CD4-positive, CD25-positive, alpha-beta regulatory T cell (primary cell): ENCODE results near the gene TPRG1L. TPM values are rescaled to one million over a fixed set of nuclear protein-coding genes. Genes with fewer than 3 reads are reported as not detected.

Experiments
- ATAC-seq, 2 donors: fragments of 150-1000 bp; cut with Tn5 transposase; one replicate each; pipeline ENCODE4 v1.10.0; 2021; ENCODE audit warnings: low read depth in 2 of 2, moderate number of reproducible peaks in 2 of 2, moderate library complexity in 1 of 2
- DNase-seq, 3 donors: peaks; one replicate each; pipeline versions ENCODE4 v3.0.0 to v3.0.0-alpha.2; 2012 to 2022; ENCODE audit warnings: mixed read lengths in 1 of 3
- H3K27ac ChIP-seq: one replicate; pipeline ENCODE4 v1.7.0; 2013; ENCODE audit warnings: mild to moderate bottlenecking, low read length; ENCODE audit not compliant: insufficient read depth, poor library complexity, severe bottlenecking
- H3K27me3 ChIP-seq: one replicate; pipeline ENCODE4 v1.7.0; 2013; ENCODE audit warnings: low read length; ENCODE audit not compliant: control insufficient read depth, insufficient read depth
- H3K36me3 ChIP-seq: one replicate; pipeline ENCODE4 v1.7.0; 2013; ENCODE audit warnings: mild to moderate bottlenecking, low read length, moderate library complexity; ENCODE audit not compliant: control insufficient read depth, insufficient read depth
- H3K4me1 ChIP-seq: 2 replicates; pipeline ENCODE4 v1.7.0; 2013; ENCODE audit warnings: mild to moderate bottlenecking, low read length; ENCODE audit not compliant: insufficient read depth, control insufficient read depth, poor library complexity, severe bottlenecking
- H3K4me3 ChIP-seq: one replicate; pipeline ENCODE4 v1.7.0; 2013; ENCODE audit warnings: low read depth, mild to moderate bottlenecking, low read length, moderate library complexity
- H3K9me3 ChIP-seq, 2 experiments: 1 replicate in 1 of 2; 2 replicates in 1 of 2; pipeline ENCODE4 v1.7.0; 2013; ENCODE audit warnings: low read length in 2 of 2, mild to moderate bottlenecking in 1 of 2, moderate library complexity in 1 of 2; ENCODE audit not compliant: control insufficient read depth in 2 of 2
- H3K27ac Mint-ChIP-seq, 3 donors: one replicate each; pipeline ENCODE4 v1.8.0; 2020 to 2022; ENCODE audit warnings: mild to moderate bottlenecking in 3 of 3, mixed read lengths in 3 of 3, moderate library complexity in 2 of 3
- H3K27me3 Mint-ChIP-seq: one replicate; pipeline ENCODE4 v1.8.0; 2022; ENCODE audit warnings: mild to moderate bottlenecking, mixed read lengths
- H3K36me3 Mint-ChIP-seq: one replicate; pipeline ENCODE4 v1.8.0; 2020; ENCODE audit warnings: mixed read lengths
- H3K4me1 Mint-ChIP-seq, 4 donors: one replicate each; pipeline ENCODE4 v1.8.0; 2020 to 2022; ENCODE audit warnings: mixed read lengths in 4 of 4, mild to moderate bottlenecking in 1 of 4
- H3K4me3 Mint-ChIP-seq, 4 donors: one replicate each; pipeline ENCODE4 v1.8.0; 2020 to 2022; ENCODE audit warnings: mild to moderate bottlenecking in 4 of 4, mixed read lengths in 4 of 4, moderate library complexity in 3 of 4
- H3K9me3 Mint-ChIP-seq, 7 donors: one replicate each; pipeline ENCODE4 v1.8.0; 2020 to 2022; ENCODE audit warnings: mixed read lengths in 7 of 7, mild to moderate bottlenecking in 3 of 7, moderate library complexity in 2 of 7
- polyA plus RNA-seq, 4 donors: library from polyadenylated mRNA; unstranded; fragments of 300-500 nt; fragmentation: Illumina TruSeq; gene quantifications; one replicate each; pipeline ENCODE4 v1.2.3, GENCODE V29; 2021
- total RNA-seq: library from RNA; stranded (reverse); gene quantifications from one replicate; pipeline ENCODE4 v1.2.3, GENCODE V29; 2022

The TPRG1L gene
- total and polyA plus RNA-seq, 5 donors from 2014 or later, result 26.9 to 35.9 (median 34.8) TPM

DNA sequence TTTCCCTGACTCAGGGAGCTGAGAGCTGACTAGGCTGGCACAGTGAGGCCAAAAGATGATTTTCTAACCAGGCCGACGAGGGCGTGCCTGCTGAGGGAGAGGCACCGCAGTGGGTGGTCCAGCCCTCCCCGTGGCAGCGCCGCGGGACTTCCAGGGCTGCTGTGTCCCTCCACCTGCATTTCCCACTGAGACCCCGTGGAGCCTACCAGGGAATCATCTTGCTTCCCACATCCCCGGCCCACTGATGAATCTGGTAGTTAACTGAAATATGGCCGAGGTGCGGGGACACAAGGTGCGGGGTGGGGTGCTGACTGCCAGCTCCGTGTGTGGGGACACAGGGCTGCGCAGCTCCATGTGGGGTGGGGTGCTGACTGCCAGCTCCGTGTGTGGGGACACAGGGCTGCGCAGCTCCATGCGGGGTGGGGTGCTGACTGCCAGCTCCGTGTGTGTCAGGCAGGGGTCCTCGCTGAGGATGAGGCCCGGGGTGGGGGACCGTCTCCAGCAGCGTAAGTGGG, 14.6 kb downstream of the TPRG1L start:
- DNase-seq, result no peak
- H3K4me3 Mint-ChIP-seq, result no peak overlapping the region
- no peak overlapping the region for H3K27ac ChIP-seq
- H3K4me1 Mint-ChIP-seq, result peaks cover 0 to 2% (median 0%) of the 10 kb centered on the region in 4 donors
- no peaks in the 10 kb centered on the region for H3K9me3 Mint-ChIP-seq
- no peaks in the 10 kb centered on the region for H3K27me3 Mint-ChIP-seq
- H3K27ac Mint-ChIP-seq, result no peak overlapping the region
- H3K4me3 ChIP-seq, result no peak overlapping the region
- H3K9me3 ChIP-seq, result no peaks in the 10 kb centered on the region
- no peak for ATAC-seq
- H3K4me1 ChIP-seq, result no peaks in the 10 kb centered on the region
- H3K36me3 Mint-ChIP-seq, result peaks cover 40% of the 10 kb centered on the region
- no peaks in the 10 kb centered on the region for H3K27me3 ChIP-seq
- H3K36me3 ChIP-seq, result peaks cover 54% of the 10 kb centered on the region

DNA sequence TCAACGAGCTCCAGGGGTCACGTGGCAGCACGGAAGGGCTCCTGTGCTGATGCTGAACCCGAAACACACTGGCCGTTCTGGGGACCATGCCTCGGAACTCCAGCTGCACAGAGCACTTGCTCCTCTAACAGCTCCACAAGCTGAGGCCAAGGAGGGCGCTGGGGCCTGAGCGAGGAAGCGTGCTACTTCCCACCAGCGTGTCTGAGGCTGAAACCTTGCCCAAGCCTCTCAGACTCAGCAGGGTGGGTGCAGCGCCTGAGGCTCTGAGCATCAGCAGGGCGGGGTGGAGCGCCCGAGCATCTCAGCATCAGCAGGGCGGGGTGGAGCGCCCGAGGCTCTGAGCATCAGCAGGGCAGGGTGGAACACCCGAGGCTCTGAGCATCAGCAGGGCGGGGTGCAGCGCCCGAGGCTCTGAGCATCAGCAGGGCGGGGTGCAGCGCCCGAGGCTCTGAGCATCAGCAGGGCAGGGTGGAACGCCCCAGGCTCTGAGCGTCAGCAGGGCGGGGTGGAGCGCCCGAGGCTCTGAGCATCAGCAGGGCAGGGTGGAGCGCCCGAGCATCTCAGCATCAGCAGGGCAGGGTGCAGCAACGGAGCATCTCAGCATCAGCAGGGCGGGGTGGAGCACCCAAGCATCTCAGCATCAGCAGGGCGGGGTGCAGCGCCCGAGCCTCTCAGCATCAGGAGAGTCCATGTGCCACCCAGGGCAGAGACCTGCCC, 15.5 kb downstream of the TPRG1L start:
- DNase-seq (no peak), ATAC-seq (no peak)
- H3K4me3 ChIP-seq, result no peak overlapping the region
- H3K27me3 ChIP-seq, result no peaks in the 10 kb centered on the region
- no peaks in the 10 kb centered on the region for H3K4me1 ChIP-seq
- H3K27ac ChIP-seq, result no peak overlapping the region
- no peak overlapping the region for H3K4me3 Mint-ChIP-seq
- peaks cover 53% of the 10 kb centered on the region for H3K36me3 ChIP-seq
- no peaks in the 10 kb centered on the region for H3K9me3 Mint-ChIP-seq
- no peaks in the 10 kb centered on the region for H3K27me3 Mint-ChIP-seq
- H3K9me3 ChIP-seq, result no peaks in the 10 kb centered on the region
- peaks cover 0 to 2% (median 0%) of the 10 kb centered on the region in 4 donors for H3K4me1 Mint-ChIP-seq
- H3K27ac Mint-ChIP-seq, result no peak overlapping the region
- H3K36me3 Mint-ChIP-seq, result peaks cover 47% of the 10 kb centered on the region

GRCh38 chr1:3641046-3641760, 16.4 kb downstream of the TPRG1L start:
- no peak overlapping the region for H3K4me3 ChIP-seq
- Mint-ChIP-seq H3K9me3 (no peaks in the 10 kb centered on the region), H3K4me1 (peaks cover 0 to 2% (median 0%) of the 10 kb centered on the region in 4 donors), H3K36me3 (peaks cover 52% of the 10 kb centered on the region), H3K27me3 (no peaks in the 10 kb centered on the region), H3K27ac (peak overlapping the region in 1 of 3 donors; percentile 26), H3K4me3 (peak overlapping the region in 1 of 4 donors; percentile 29)
- H3K4me1 ChIP-seq, result no peaks in the 10 kb centered on the region
- no peak overlapping the region for H3K27ac ChIP-seq
- DNase-seq (no peak), ATAC-seq (no peak)
- no peaks in the 10 kb centered on the region for H3K9me3 ChIP-seq
- H3K27me3 ChIP-seq, result no peaks in the 10 kb centered on the region
- H3K36me3 ChIP-seq, result peaks cover 55% of the 10 kb centered on the region

- no peak for DNase-seq
- no peak overlapping the region for H3K4me3 ChIP-seq
- Mint-ChIP-seq H3K4me1 (peaks cover 0 to 2% (median 0%) of the 10 kb centered on the region in 4 donors), H3K27me3 (no peaks in the 10 kb centered on the region), H3K4me3 (peak overlapping the region in 1 of 4 donors; percentile 29), H3K36me3 (peaks cover 47% of the 10 kb centered on the region), H3K9me3 (no peaks in the 10 kb centered on the region), H3K27ac (no peak overlapping the region)
- no peaks in the 10 kb centered on the region for H3K4me1 ChIP-seq
- no peaks in the 10 kb centered on the region for H3K9me3 ChIP-seq
- no peak overlapping the region for H3K27ac ChIP-seq
- no peak for ATAC-seq
- H3K36me3 ChIP-seq, result peaks cover 55% of the 10 kb centered on the region
- no peaks in the 10 kb centered on the region for H3K27me3 ChIP-seq
Measured at GRCh38 chr1:3641816-3642215, 17.0 kb downstream of the TPRG1L start.

GRCh38 chr1:3642919-3643675, 18.3 kb downstream of the TPRG1L start:
- no peaks in the 10 kb centered on the region for H3K9me3 Mint-ChIP-seq
- no peaks in the 10 kb centered on the region for H3K9me3 ChIP-seq
- H3K27ac ChIP-seq, result no peak overlapping the region
- peaks cover 51% of the 10 kb centered on the region for H3K36me3 ChIP-seq
- no peaks in the 10 kb centered on the region for H3K4me1 ChIP-seq
- no peak for ATAC-seq
- H3K4me3 Mint-ChIP-seq, result no peak overlapping the region
- H3K36me3 Mint-ChIP-seq, result peaks cover 39% of the 10 kb centered on the region
- H3K27me3 ChIP-seq, result no peaks in the 10 kb centered on the region
- H3K4me3 ChIP-seq, result no peak overlapping the region
- H3K4me1 Mint-ChIP-seq, result peaks cover 0 to 9% (median 7%) of the 10 kb centered on the region in 4 donors
- H3K27ac Mint-ChIP-seq, result no peak overlapping the region
- DNase-seq, result no peak
- no peaks in the 10 kb centered on the region for H3K27me3 Mint-ChIP-seq

- peaks cover 0 to 19% (median 17%) of the 10 kb centered on the region in 4 donors for H3K4me1 Mint-ChIP-seq
- ATAC-seq (no peak), DNase-seq (no peak)
- Histone ChIP-seq H3K4me1 (peaks cover 7% of the 10 kb centered on the region), H3K4me3 (no peak overlapping the region), H3K27me3 (no peaks in the 10 kb centered on the region), H3K9me3 (no peaks in the 10 kb centered on the region), H3K27ac (no peak overlapping the region), H3K36me3 (peaks cover 41% of the 10 kb centered on the region)
- peaks cover 31% of the 10 kb centered on the region for H3K36me3 Mint-ChIP-seq
- no peak overlapping the region for H3K4me3 Mint-ChIP-seq
- H3K27ac Mint-ChIP-seq, result no peak overlapping the region
- no peaks in the 10 kb centered on the region for H3K9me3 Mint-ChIP-seq
- H3K27me3 Mint-ChIP-seq, result no peaks in the 10 kb centered on the region
Measured at GRCh38 chr1:3644273-3644672, 19.5 kb downstream of the TPRG1L start.

DNA sequence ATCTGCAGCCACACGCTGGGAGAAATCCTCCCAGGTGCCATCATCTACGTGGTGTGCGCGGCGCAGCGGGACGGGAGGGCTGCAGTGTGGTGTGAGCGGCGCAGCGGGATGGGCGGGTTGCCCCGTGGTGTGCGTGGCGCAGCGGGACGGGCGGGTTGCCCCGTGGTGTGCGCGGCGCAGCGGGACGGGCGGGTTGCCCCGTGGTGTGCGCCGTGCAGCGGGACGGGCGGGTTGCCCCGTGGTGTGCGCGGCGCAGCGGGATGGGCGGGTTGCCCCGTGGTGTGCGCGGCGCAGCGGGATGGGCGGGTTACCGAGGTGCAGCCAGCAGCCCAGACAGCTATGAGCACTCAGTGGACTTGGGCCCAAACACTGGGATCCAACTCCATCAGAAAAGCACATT, 20.4 kb downstream of the TPRG1L start:
- H3K36me3 Mint-ChIP-seq, result peaks cover 31% of the 10 kb centered on the region
- H3K36me3 ChIP-seq, result peaks cover 36% of the 10 kb centered on the region
- no peak overlapping the region for H3K4me3 Mint-ChIP-seq
- H3K9me3 ChIP-seq, result no peaks in the 10 kb centered on the region
- peaks cover 4 to 22% (median 20%) of the 10 kb centered on the region in 4 donors for H3K4me1 Mint-ChIP-seq
- no peak for DNase-seq
- peaks cover 12% of the 10 kb centered on the region for H3K4me1 ChIP-seq
- H3K27me3 Mint-ChIP-seq, result peaks cover 5% of the 10 kb centered on the region
- no peak for ATAC-seq
- H3K4me3 ChIP-seq, result no peak overlapping the region
- H3K9me3 Mint-ChIP-seq, result peaks cover 0 to 2% (median 0%) of the 10 kb centered on the region in 7 donors
- H3K27ac Mint-ChIP-seq, result no peak overlapping the region
- no peak overlapping the region for H3K27ac ChIP-seq
- no peaks in the 10 kb centered on the region for H3K27me3 ChIP-seq
